Adipocyte (in vitro differentiated cells): ENCODE measurements around the gene CYP2A7.
A peak's percentile ranks its signal among the peaks of the same experiment; 100 is the strongest.
"Not testable (repeated sequence)": the region's sequence is repeated elsewhere in the genome, so short reads cannot be mapped to it uniquely, and the experiment has no call there.

ENCODE experiments used
- DNase-seq: peaks from one replicate; pipeline ENCODE4 v3.0.0-alpha.2; 2015; ENCODE audit warnings: low read depth
- H3K27me3 ChIP-seq: replicated peaks from 2 replicates; pipeline ENCODE4 v1.7.0; 2013; ENCODE audit warnings: mild to moderate bottlenecking, low read length, moderate library complexity; ENCODE audit not compliant: control insufficient read depth, insufficient read depth
- H3K36me3 ChIP-seq: 2 replicates; pipeline ENCODE4 v1.7.0; 2013; ENCODE audit warnings: low read length, mild to moderate bottlenecking, moderate library complexity; ENCODE audit not compliant: control insufficient read depth, insufficient read depth, severe bottlenecking
- H3K4me1 ChIP-seq: 2 replicates; pipeline ENCODE4 v1.7.0; 2013; ENCODE audit warnings: mild to moderate bottlenecking, low read length, moderate library complexity; ENCODE audit not compliant: control insufficient read depth, insufficient read depth
- H3K4me3 ChIP-seq: 2 replicates; pipeline ENCODE4 v1.7.0; 2013; ENCODE audit warnings: mild to moderate bottlenecking, low read length, moderate library complexity
- H3K9ac ChIP-seq: 2 replicates; pipeline ENCODE4 v1.7.0; 2013; ENCODE audit warnings: mild to moderate bottlenecking, low read length, moderate library complexity
- H3K9me3 ChIP-seq: 2 replicates; pipeline ENCODE4 v1.7.0; 2013; ENCODE audit warnings: mild to moderate bottlenecking, low read length, moderate library complexity; ENCODE audit not compliant: control insufficient read depth

The CYP2A7 gene

GRCh38 chr19:40836754-40837429, 45.1 kb downstream of the CYP2A7 start:
- Histone ChIP-seq H3K4me3 (no peak overlapping the region), H3K9me3 (no peaks in the 10 kb centered on the region), H3K27me3 (no peaks in the 10 kb centered on the region), H3K36me3 (no peaks in the 10 kb centered on the region), H3K9ac (no peak overlapping the region), H3K4me1 (peaks cover 17% of the 10 kb centered on the region)
- no peak for DNase-seq

GRCh38 chr19:40833728-40834533, 48.1 kb downstream of the CYP2A7 start:
- H3K9me3 ChIP-seq, H3K4me3 ChIP-seq, H3K36me3 ChIP-seq, DNase-seq, H3K27me3 ChIP-seq: not testable (repeated sequence)
- Histone ChIP-seq H3K9ac (peak overlapping the region; percentile 64), H3K4me1 (peaks cover 29% of the 10 kb centered on the region)

GRCh38 chr19:40832431-40832790, 49.6 kb downstream of the CYP2A7 start:
- not testable (repeated sequence) for H3K36me3 ChIP-seq, H3K9me3 ChIP-seq, DNase-seq, H3K4me3 ChIP-seq, H3K27me3 ChIP-seq
- Histone ChIP-seq H3K9ac (peak overlapping the region; percentile 42), H3K4me1 (peaks cover 29% of the 10 kb centered on the region)

GRCh38 chr19:40831502-40832430, 50.3 kb downstream of the CYP2A7 start:
- peaks cover 8% of the 10 kb centered on the region for H3K36me3 ChIP-seq

DNA sequence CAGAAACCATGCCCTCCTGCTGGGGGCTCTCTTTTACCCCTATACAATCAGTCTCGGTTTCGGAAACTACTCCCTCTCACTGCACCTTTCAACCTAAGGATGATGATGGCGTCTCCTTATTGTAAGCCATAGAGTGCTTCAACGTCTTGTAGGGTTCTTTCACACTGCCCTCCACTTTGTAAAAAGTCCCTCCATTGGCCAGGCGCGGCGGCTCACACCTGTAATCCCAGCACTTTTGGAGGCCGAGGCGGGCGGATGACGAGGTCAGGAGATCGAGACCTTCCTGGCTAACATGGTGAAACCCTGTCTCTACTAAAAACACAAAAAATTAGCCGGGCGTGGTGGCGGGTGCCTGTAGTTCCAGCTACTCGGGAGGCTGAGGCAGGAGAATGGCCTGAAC, 51.3 kb downstream of the CYP2A7 start:
- not testable (repeated sequence) for H3K27me3 ChIP-seq, H3K9me3 ChIP-seq, H3K9ac ChIP-seq, H3K4me3 ChIP-seq, H3K36me3 ChIP-seq, DNase-seq
- H3K4me1 ChIP-seq = peaks cover 29% of the 10 kb centered on the region

More at GRCh38 chr19:40831502-40832430, 50.3 kb downstream of the CYP2A7 start:
- Histone ChIP-seq H3K9me3 (no peaks in the 10 kb centered on the region), H3K4me3 (peak overlapping the region; percentile 43), H3K9ac (peak overlapping the region; percentile 76), H3K4me1 (peaks cover 29% of the 10 kb centered on the region), H3K27me3 (no peaks in the 10 kb centered on the region)
- peak; percentile 97 for DNase-seq

DNA sequence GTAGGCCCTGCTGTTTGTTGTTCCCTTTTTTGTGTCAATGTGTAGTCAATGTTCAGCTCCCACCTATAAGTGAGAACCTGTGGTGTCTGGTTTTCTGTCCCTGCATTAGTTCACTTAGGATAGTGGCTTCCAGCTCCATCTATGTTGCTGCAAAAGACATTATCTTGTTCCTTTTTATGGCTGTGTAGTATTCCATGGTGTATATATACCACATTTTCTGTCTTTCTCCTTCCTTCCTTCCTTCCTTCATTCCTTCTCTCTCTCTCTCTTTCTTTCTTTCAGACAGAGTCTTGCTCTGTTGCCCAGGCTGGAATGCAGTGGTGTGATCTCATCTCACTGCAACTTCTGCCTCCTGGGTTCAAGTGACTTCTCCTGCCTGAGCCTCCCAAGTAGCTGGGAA, 52.8 kb downstream of the CYP2A7 start:
- no peak overlapping the region for H3K4me3 ChIP-seq
- DNase-seq = no peak
- H3K36me3 ChIP-seq = peaks cover 10% of the 10 kb centered on the region
- no peaks in the 10 kb centered on the region for H3K27me3 ChIP-seq
- no peaks in the 10 kb centered on the region for H3K9me3 ChIP-seq
- peaks cover 32% of the 10 kb centered on the region for H3K4me1 ChIP-seq
- H3K9ac ChIP-seq = no peak overlapping the region

DNA sequence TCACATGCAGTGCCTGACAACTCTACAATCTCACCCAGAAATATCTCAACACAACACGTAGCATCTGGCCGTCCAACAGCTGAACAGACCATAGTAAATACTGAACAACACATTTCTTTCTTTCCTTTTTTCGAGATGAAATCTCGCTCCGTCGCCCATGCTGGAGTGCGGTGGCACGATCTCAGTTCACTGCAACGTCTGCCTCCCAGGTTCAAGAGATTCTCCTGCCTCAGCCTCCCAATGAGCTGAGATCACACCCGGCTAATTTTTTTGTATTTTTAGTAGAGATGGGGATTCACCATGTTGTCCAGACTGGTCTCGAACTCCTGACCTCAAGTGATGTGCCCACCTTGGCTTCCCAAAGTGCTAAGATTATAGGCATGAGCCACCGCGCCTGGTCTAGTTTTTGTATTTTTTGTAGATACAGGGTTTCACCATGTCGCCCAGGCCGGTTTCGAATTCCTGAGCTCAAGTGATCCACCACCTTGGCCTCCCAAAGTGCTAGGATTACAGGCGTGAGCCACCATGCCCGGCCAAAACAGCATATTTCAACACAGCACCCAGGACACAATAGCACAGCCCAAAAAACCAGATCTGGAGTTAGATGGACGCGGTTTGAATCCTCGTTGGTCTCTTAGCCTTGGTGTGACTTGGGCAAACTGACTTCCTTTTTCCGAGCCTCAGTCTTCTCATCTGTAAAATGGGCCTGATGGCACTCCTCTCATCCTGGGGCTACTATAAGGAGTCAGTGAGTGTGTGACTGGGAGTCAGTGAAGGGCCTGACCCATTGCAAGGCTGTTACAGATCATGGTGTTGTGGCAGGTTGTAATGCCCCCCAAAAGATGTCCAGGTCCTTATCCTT, 54.4 kb downstream of the CYP2A7 start:
- DNase-seq = no peak
- Histone ChIP-seq H3K27me3 (no peaks in the 10 kb centered on the region), H3K4me3 (no peak overlapping the region), H3K9me3 (no peaks in the 10 kb centered on the region), H3K9ac (no peak overlapping the region), H3K4me1 (peaks cover 37% of the 10 kb centered on the region), H3K36me3 (peaks cover 10% of the 10 kb centered on the region)

- not testable (repeated sequence) for H3K4me3 ChIP-seq, DNase-seq
Measured at GRCh38 chr19:40826699-40827385, 55.2 kb downstream of the CYP2A7 start.

DNA sequence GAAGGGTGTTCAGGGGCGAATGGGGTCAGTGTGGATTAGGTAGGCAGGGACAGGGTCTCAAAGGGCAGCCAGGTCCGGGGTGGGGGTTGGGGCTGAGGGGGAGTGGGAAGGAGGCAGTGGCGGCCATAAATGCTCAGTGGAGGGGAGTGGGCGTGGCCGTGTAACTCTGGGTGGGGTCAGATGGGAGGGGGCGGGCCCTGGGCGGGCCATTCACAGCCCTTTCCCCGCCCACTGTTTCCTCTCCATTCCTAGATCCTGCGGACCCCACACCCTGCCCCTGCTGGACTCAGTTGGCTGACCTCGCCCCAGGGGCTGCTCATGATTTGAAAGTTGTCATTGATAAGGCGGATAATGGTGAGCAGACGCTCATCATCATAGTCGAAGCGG, 55.7 kb downstream of the CYP2A7 start:
- H3K27me3 ChIP-seq, H3K9me3 ChIP-seq, H3K36me3 ChIP-seq, DNase-seq, H3K4me3 ChIP-seq, H3K9ac ChIP-seq: not testable (repeated sequence)
- H3K4me1 ChIP-seq = peaks cover 29% of the 10 kb centered on the region

More at GRCh38 chr19:40826699-40827385, 55.2 kb downstream of the CYP2A7 start:
- not testable (repeated sequence) for H3K9me3 ChIP-seq, H3K9ac ChIP-seq, H3K27me3 ChIP-seq, H3K36me3 ChIP-seq
- peaks cover 34% of the 10 kb centered on the region for H3K4me1 ChIP-seq

- H3K9me3 ChIP-seq, H3K4me3 ChIP-seq, H3K27me3 ChIP-seq: not testable (repeated sequence)
Measured at GRCh38 chr19:40825460-40826095, 56.5 kb downstream of the CYP2A7 start.

More at GRCh38 chr19:40825460-40826095, 56.5 kb downstream of the CYP2A7 start:
- H3K4me1 ChIP-seq = peaks cover 23% of the 10 kb centered on the region
- not testable (repeated sequence) for H3K9ac ChIP-seq, DNase-seq, H3K36me3 ChIP-seq
